SU-DHL-6 (cell line): ENCODE measurements around the gene SLC9C1.

Experiments
- CTCF ChIP-seq: fragments of 200-600 bp; sonication (generic); IDR thresholded peaks from one replicate; pipeline ENCODE4 v1.5.1; 2017; ENCODE audit warnings: antibody characterized with exemption, mild to moderate bottlenecking, low read length, moderate library complexity; ENCODE audit not compliant: insufficient read depth, poor library complexity, severe bottlenecking
- EZH2phosphoT487 ChIP-seq: fragments of 200-600 bp; sonication (generic), shearing (Covaris generic); conservative IDR thresholded peaks from 2 replicates; pipeline ENCODE4 v1.6.1; 2018; ENCODE audit warnings: mild to moderate bottlenecking, antibody characterized with exemption, low read length, moderate library complexity, mixed read lengths

DNA sequence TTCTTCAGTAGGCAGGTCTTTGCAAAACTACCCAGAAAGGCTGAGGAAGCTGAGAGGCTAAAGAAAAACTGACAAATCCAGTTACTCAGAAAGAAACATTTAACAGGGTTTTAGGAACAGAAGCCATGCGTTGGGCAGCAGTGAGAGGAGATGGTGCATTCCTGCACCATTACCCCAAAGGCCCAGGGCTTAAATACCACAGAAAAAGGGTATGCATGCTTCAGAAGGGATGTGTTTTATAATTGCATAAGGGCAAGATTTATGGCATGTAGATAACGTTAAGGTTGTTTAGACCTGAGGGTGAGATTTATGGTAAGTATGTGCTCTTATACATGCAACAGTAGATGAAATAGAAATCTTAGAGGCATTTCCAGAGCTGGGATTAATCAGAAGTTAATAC, 197.8 kb downstream of the SLC9C1 start:
- no peak for TF ChIP-seq CTCF
- TF ChIP-seq EZH2phosphoT487, result no peak
